Activated CD4-positive, alpha-beta T cell treated with anti-CD3 and anti-CD28 coated beads, Interleukin-2, amount 50 U/mL, for 1 hour (primary cell): ENCODE measurements around the gene PLAAT3.
"Not testable (repeated sequence)": the region's sequence is repeated elsewhere in the genome, so short reads cannot be mapped to it uniquely, and the experiment has no call there.

Source experiments
- DNase-seq: peaks from one replicate; pipeline ENCODE4 v3.0.0-alpha.2; 2020

Gene PLAAT3

GRCh38 chr11:63608353-63609345 is 5.6 kb downstream of the PLAAT3 start:
- no peak for DNase-seq

DNA sequence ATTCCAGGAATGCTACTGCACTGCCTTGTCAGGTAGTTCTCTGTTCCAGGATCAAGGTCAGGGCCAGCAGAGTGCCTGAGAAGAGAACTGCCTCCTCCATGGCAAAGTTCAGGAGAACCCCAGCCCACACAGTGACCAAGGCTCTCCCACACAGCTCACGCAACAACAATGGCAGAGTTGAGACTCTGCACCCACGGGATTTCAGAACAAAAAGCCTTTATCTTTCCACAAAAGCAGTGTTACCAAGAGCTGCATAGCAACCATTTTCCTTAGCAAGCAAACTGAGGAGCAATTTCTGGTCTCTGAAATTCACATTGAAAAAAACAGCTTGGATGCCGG is 11.1 kb downstream of the PLAAT3 start:
- DNase-seq: no peak

DNA sequence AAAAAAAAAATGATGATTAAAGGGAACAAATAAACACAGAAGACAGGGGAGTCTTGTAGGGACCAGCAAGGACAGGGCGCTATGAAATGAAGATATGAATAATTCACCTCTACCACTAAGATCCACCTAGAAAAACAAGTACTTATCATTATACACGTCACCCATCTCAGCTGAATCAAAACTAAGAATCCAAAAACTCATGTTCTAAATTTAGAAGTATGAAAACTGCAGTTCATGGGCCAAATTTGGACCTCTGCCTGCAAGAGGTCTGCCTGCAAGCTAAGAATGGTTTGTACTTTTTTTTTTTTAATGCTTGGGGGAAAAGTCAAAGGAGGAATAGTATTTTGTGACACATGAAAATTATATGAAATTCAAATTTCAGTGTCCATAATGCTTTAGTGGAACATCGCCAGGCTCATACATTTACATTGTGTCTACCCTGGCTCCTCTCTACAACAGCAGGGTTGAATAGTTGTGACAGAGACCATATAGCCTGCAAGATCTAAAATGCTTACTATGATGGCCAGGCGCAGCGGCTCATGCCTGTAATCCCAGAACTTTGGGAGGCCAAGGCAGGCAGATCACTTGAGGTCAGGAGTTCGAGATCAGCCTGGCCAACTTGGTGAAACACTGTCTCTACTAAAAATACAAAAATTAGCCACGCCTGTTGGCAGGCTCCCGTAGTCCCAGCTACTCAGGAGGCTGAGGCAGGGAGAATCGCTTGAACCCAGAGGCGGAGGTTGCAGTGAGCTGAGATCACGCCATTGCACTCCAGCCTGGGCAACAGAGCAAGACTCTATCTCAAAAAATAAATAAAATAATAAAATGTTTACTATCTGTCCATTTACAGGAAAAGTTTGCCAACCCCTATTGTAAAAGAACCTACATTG is 11.7 kb downstream of the PLAAT3 start:
- DNase-seq: not testable (repeated sequence)

DNA sequence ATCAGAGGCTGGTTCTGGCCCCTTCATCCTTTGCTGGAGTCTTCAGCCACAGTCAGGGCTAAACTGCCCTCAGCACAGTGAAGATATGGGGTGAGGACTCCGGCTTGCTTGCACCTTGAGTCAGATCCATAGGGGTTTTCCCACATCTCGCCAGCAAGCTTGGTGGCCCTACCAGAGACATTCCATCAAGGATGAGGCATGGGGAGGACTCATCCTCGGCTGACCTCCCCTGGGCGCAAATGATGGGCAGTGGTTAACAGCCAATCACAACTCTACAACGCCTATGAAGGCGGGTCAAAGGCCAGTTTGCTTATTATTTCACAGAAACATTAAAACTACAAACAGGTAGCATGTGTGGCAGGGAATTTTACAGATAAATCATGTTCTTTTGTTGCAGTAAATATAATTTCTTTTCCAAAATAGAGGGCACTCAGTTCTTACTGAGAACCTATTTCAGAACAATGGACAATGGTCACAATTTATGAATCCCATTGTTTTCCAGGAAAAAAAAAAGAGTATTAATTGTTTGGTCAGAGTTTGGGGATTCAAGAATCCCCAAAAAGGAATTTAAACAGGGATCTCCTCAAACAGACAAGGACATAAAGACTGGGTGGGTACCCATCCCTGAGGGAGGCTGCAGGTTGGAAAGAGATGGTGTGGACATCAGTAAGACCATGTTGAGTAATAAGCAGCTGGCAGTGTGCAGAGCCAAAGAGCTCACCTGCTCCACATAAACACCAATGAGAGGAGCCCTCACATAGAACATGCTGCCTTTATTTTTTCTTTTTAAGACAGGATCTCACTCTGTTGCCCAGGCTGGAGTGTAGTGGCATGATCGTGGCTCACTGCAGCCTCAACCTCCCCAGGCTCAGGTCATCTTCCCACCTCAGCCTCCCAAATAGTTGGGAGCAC is 14.8 kb downstream of the PLAAT3 start:
- DNase-seq: no peak

- no peak for DNase-seq
These were observed 15.7 kb downstream of the PLAAT3 start for GRCh38 chr11:63598556-63598955.

GRCh38 chr11:63595296-63595695 is 18.9 kb downstream of the PLAAT3 start:
- no peak for DNase-seq

- no peak for DNase-seq
These were observed 21.2 kb downstream of the PLAAT3 start for GRCh38 chr11:63592975-63593395.

DNA sequence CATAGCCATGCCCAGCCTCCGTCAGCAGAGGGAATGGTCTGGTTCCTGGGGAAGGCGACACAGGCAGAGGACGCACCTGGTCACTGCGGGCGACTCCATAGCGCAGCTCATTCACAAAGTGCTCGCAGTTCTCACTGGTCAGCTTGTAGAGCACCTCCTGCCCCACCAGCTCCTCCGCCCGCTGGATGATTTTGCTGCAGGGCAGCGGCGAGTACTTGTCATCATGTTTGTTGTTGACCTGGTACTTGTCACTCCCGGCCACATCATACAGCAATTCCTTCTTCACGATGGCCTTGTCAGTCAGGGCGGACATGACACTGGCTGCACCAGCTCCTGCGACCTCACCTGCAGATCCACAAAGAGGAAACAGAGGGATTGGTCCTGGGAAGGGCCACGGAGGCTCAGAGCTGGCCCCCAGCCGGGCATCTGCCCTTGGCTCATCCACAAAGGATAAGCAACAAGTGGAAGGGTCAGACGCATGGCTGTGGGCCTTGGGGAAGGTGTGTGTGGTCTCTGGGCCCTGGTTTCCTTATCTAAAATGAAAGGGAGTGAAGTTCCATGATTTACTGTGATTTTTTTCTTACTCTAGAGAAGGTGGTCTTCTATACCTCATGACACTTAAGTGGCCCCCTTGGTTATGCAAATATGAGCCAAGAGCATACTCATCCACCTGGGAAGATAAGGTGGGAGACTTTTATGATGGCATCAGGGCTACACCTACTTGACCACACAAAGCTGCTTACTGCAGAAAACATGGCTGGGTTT is 24.0 kb downstream of the PLAAT3 start:
- no peak for DNase-seq

- DNase-seq: no peak
These were observed 25.2 kb downstream of the PLAAT3 start for GRCh38 chr11:63589000-63589399.

DNA sequence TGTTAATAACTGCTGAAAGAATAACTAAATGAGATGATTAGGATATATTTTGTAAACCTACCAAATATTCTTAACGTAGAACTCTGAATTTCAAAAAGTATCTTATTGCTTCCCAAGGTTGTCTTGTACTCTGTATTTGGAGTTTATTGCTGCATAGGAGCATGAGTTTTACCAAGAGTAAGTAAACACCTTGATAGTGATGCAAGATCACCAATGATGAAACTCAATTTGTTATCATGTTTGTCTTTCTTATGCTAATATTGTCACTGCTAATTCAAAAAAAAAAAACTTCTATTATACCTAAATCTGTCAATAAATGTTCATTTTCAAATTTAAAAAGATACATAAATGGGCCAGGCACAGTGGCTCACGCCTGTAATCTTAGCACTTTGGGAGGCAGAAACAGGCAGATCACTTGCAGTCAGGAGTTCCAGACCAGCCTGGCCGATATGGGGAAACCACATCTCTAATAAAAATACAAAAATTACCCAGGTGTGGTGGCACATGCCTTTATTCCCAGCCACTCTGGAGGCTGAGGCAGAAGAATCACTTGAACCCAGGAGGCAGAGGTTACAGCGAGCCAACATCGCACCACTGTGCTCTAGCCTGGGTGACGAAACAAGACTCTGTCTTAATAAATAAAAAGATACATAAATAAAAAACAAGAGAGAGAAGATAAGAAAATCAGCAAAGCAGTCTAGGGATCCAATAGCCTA is 27.6 kb downstream of the PLAAT3 start:
- no peak for DNase-seq

DNA sequence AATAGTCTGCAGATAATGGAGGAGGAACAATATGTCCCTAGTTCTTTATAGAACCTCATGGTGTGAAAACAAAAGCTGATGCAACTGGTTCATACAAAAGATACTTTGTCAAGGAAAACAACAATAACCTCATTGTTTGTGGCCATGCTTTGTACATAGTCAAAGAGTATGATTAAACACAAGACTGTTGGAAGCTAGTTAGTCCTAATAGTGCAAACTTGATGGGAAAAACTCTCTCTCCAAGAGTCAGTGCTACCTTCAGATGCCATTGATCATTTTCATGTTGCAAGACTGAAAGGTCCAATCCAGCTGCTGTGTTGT is 30.9 kb downstream of the PLAAT3 start:
- DNase-seq: no peak

DNA sequence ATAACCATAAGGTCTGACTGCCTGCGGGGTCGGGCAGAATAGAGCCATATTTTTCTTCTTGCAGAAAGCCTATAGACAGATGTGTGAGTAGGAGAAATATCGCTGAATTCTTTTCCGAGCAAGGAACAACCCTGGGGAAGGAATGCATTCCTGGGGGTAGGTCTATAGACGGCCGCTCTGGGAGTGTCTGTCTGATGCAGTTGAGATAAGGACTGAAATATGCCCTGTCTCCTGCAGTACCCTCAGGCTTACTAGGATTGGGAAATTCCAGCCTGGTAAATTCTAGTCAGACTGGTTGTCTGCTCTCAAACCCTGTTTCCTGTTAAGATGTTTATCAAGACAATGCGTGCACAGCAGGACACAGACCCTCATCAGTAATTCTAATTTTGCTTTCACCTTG is 33.0 kb downstream of the PLAAT3 start:
- not testable (repeated sequence) for DNase-seq

DNA sequence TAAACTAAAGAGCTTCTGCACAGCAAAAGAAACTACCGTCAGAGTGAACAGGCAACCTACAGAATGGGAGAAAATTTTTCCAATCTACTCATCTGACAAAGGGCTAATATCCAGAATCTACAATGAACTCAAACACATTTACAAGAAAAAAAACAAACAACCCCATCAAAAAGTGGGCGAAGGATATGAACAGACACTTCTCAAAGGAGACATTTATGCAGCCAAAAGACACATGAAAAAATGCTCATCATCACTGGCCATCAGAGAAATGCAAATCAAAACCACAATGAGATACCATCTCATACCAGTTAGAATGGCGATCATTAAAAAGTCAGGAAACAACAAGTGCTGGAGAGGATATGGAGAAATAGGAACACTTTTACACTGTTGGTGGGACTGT is 35.4 kb downstream of the PLAAT3 start:
- not testable (repeated sequence) for DNase-seq

- no peak for DNase-seq
These were observed 39.2 kb downstream of the PLAAT3 start for GRCh38 chr11:63574856-63575602.

DNA sequence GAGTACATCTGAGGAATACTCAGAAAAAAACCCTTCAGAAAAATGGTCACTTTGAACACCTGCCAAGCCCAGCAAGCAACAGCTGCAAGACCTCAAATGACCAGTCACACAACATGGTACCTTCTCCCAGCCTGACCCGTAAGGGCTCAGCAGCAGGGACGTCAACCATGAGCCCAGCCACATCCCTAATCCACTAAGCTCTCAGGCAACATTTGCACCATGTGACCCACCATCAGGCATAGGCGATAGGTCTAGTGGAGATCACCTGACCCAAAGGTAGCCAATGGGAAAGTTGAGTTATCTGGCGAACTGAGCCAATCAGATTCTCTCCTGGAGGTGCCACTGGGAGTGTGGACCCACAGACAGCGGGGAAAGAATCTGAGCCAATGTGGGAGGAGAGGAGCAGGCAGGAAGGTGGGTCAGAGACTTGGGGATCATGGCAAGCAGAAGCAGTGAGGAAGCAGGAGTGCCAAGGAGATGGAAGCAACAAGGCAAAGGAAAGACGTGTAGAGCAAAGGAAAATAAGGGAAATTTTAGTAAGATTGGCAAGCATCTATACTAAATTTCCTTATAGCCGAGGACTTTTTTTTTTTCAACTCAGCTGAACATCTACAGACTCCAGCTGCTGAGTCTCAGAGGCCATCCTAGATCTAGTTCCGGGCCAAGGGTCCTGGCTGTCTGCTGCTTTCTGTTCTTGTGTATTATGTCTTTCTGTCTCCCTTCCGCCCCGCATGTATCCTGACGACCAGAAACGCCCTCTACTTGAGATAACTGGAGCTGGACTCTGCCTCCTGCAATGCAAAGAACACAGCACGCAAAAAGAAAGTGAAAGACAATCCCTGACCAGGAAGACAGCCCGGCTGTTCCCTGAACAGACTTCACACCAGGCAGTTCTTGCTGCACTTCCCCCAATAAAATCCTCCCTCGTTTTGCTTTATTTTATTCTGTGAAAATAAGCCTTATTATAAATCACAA is 40.1 kb downstream of the PLAAT3 start:
- no peak for DNase-seq

DNA sequence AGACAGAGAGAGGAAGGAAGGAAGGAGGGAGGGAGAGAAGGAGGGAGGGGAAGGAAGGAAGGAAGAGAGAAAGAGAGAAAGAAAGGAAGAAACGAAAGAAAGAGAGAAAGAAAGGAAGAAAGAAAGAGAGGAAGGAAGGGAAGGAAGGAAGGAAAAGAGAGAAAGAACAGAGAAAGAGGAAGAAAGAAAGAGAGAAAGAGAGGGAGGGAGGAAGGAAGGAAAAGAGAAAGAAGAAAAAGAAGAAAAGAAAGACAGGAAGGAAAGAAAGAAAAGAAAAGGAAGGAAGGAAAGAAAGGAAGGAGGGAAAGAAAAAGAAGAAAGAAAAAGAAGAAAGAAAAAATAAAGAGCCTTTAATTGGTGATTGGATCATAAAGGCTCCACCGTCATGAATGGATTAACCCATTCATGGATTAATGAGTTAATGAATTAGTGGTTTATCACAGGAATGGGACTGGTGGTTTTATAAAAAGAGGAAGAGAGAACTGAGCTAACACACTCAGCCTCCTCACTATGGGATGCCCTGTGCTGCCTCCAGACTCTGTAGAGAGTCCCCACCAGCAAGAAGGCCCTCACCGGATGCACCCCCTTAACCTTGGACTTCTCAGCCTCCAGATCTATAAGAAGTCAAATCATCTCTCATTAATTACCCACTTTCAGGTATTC is 42.1 kb downstream of the PLAAT3 start:
- no peak for DNase-seq

DNA sequence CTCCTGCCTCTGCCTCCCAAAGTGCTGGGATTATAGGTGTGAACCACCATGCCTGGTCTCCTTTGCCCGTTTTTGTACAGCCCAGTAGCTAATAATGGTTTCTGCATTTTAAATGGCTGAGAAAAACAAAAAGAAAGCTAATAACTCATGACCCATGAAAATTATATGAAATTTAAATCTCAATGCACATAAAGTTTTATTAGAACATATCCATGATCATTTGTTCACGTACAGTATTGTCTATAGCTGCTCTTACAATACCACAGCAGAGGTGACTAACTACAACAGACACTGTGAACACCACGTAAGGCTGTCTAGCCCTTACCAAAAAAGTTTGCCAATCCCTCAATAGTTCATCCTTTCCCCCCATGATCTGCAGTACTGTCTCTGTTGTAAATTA is 44.7 kb downstream of the PLAAT3 start:
- DNase-seq: no peak

- peak; percentile 55 for DNase-seq
These were observed 47.0 kb downstream of the PLAAT3 start for GRCh38 chr11:63567044-63567840.
